MCF 10A (cell line): ENCODE results near the gene NT5C3A. TPM values are rescaled to one million over a fixed set of nuclear protein-coding genes. Genes with fewer than 3 reads are reported as not detected.

Experiments
- BruUV-seq: library from RNA; stranded (reverse); fragments of 400-500 nt; replicated peaks from 2 replicates; lab custom pipeline; 2021; lab: Mats Ljungman, UMichigan
- CTCF ChIA-PET: fragments of 300-600 bp; sonication (Branson Sonifier 250); formaldehyde crosslinking; extraction: SDS; loops from one replicate; lab custom pipeline; 2021; ENCODE audit warnings: antibody characterized with exemption, inconsistent platforms; lab: Yijun Ruan, JAX
- POLR2A ChIA-PET: fragments of 300-600, 350-650 bp; sonication (Branson Sonifier 250); formaldehyde crosslinking; extraction: SDS; loops from one replicate; lab custom pipeline; 2020; ENCODE audit warnings: antibody characterized with exemption, inconsistent platforms; lab: Yijun Ruan, JAX
- DNase-seq: peaks from one replicate; pipeline ENCODE4 v3.0.0-alpha.2; 2018; ENCODE audit not compliant: unreplicated experiment
- H3K27ac Mint-ChIP-seq: one replicate; pipeline ENCODE4 v1.8.0; 2022; ENCODE audit warnings: mild to moderate bottlenecking, low read depth, mixed read lengths; ENCODE audit not compliant: unreplicated experiment
- H3K27me3 Mint-ChIP-seq: one replicate; pipeline ENCODE4 v1.8.0; 2022; ENCODE audit warnings: mixed read lengths; ENCODE audit not compliant: insufficient read depth, unreplicated experiment
- H3K36me3 Mint-ChIP-seq: one replicate; pipeline ENCODE4 v1.8.0; 2022; ENCODE audit warnings: mild to moderate bottlenecking, moderate library complexity, mixed read lengths; ENCODE audit not compliant: insufficient read depth, unreplicated experiment
- H3K4me1 Mint-ChIP-seq: one replicate; pipeline ENCODE4 v1.8.0; 2022; ENCODE audit warnings: mixed read lengths; ENCODE audit not compliant: insufficient read depth, unreplicated experiment
- H3K4me3 Mint-ChIP-seq: one replicate; pipeline ENCODE4 v1.8.0; 2022; ENCODE audit warnings: mild to moderate bottlenecking, moderate library complexity, mixed read lengths; ENCODE audit not compliant: unreplicated experiment
- H3K9me3 Mint-ChIP-seq: one replicate; pipeline ENCODE4 v1.8.0; 2022; ENCODE audit warnings: mixed read lengths; ENCODE audit not compliant: unreplicated experiment
- intact Hi-C: fragments of 100-400 bp; cut with micrococcal nuclease; formaldehyde crosslinking; loops from 2 replicates; pipeline ENCODE4 v1.14.1; 2022
- total RNA-seq: library from RNA; stranded (reverse); gene quantifications from 2 replicates; pipeline ENCODE4 v1.2.3, GENCODE V29; 2022
- TF ChIP-seq, protein P1 (sequence below): fragments of 200-600 bp; IDR thresholded peaks from one replicate; pipeline ENCODE4 v1.8.0; 2022; ENCODE audit warnings: antibody characterized with exemption, mild to moderate bottlenecking; ENCODE audit not compliant: unreplicated experiment

Gene NT5C3A
- total RNA-seq, 1 experiment from 2014 or later = 49.5 TPM

DNA sequence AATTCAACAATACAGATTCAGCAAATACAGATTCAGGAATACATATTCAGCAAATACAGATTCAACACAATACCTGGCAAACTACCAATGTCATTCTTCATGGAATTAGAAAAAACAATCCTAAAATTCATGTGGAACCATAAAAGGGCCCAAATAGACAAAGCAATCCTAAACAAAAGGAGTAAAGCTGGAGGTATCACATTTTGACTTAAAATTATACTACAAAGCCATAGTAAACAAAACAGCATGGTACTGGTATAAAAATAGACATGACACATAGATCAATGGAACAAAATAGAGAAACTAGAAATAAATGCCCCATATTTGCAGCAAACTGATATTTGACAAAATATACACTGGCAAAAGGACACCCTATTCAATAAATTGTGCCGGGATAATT is 3.4 kb upstream of the NT5C3A start:
- TF ChIP-seq, protein P1, sequence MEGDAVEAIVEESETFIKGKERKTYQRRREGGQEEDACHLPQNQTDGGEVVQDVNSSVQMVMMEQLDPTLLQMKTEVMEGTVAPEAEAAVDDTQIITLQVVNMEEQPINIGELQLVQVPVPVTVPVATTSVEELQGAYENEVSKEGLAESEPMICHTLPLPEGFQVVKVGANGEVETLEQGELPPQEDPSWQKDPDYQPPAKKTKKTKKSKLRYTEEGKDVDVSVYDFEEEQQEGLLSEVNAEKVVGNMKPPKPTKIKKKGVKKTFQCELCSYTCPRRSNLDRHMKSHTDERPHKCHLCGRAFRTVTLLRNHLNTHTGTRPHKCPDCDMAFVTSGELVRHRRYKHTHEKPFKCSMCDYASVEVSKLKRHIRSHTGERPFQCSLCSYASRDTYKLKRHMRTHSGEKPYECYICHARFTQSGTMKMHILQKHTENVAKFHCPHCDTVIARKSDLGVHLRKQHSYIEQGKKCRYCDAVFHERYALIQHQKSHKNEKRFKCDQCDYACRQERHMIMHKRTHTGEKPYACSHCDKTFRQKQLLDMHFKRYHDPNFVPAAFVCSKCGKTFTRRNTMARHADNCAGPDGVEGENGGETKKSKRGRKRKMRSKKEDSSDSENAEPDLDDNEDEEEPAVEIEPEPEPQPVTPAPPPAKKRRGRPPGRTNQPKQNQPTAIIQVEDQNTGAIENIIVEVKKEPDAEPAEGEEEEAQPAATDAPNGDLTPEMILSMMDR = no peak
- no peaks in the 10 kb centered on the region for H3K27me3 Mint-ChIP-seq
- no peak overlapping the region for H3K4me3 Mint-ChIP-seq
- H3K36me3 Mint-ChIP-seq = peaks cover 4% of the 10 kb centered on the region
- H3K9me3 Mint-ChIP-seq = peaks cover 19% of the 10 kb centered on the region
- H3K4me1 Mint-ChIP-seq = peaks cover 2% of the 10 kb centered on the region
- POLR2A ChIA-PET = interaction anchor here (0.6 kb wide), 1 partner anchor 43 kb away, joined by 5 read pairs; no protein-coding TSS in a partner anchor
- BruUV-seq = no TSS peak
- no peak for DNase-seq
- intact Hi-C loops = loop anchor here (10.0 kb wide), 1 partner anchor 121 kb away; no protein-coding TSS in a partner anchor
- CTCF ChIA-PET = interaction anchor here (0.6 to 0.9 kb wide), 2 partner anchors 42 to 132 kb away, joined by 3 to 5 read pairs; no protein-coding TSS in a partner anchor
- no peak overlapping the region for H3K27ac Mint-ChIP-seq

GRCh38 chr7:33062782-33063443 is 337 bp upstream of the NT5C3A start:
- peaks cover 4% of the 10 kb centered on the region for H3K36me3 Mint-ChIP-seq
- intact Hi-C loops = loop anchor here (2.0 to 10.0 kb wide), 4 partner anchors 24 to 171 kb away; partner anchors contain the start of genes KBTBD2 and RP9
- TF ChIP-seq, protein P1 = no peak
- H3K4me1 Mint-ChIP-seq = peaks cover 22% of the 10 kb centered on the region
- peaks cover 26% of the 10 kb centered on the region for H3K9me3 Mint-ChIP-seq
- peak; percentile 92 for DNase-seq
- no peaks in the 10 kb centered on the region for H3K27me3 Mint-ChIP-seq
- no TSS peak for BruUV-seq
- H3K4me3 Mint-ChIP-seq = peak overlapping the region; percentile 97
- ChIA-PET CTCF (interaction anchor here (1.4 to 4.4 kb wide), 3 partner anchors 13 to 47 kb away, joined by 3 to 21 read pairs (median 4); partner anchors contain the start of gene RP9), POLR2A (interaction anchor here (0.6 to 7.1 kb wide), 16 partner anchors 10 to 404 kb away, joined by 3 to 115 read pairs (median 10); partner anchors contain the start of genes FKBP9, KBTBD2 and RP9)
- H3K27ac Mint-ChIP-seq = peak overlapping the region; percentile 90

DNA sequence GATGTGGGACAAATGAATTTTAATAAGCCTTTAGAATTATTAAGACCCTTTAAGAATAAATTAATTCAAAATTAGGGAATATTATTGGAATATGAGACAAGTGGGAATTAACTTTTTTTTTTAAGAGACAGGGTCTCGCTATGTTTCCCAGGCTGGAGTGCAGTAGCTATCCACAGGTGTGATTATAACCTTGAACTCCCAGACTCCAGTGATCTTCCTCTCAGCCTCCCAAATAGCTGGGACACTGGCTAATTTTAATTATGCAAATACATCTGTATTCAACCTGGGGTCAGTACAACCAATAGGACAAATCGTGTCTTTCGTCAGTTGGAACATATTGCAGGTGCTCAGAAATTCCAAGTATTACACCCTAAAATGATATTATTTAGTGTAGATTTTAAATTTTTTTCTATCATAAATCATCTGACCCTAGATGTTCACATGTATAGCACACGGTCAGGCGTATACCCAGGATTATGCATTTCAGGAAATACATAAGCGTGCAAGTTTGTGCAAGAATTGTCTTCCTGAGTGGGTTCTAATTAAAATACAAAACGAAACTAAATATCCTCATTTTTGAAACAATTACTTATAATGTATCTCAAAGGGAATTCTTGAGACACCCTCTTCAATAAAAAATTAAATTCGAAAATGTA is 1.2 kb downstream of the NT5C3A start:
- Mint-ChIP-seq H3K27me3 (no peaks in the 10 kb centered on the region), H3K27ac (peak overlapping the region; percentile 90), H3K36me3 (peaks cover 2% of the 10 kb centered on the region), H3K4me1 (peaks cover 22% of the 10 kb centered on the region), H3K4me3 (peak overlapping the region; percentile 97), H3K9me3 (peaks cover 24% of the 10 kb centered on the region)
- CTCF ChIA-PET = interaction anchor here (0.6 to 4.4 kb wide), 7 partner anchors 12 to 491 kb away, joined by 3 to 21 read pairs (median 4); partner anchors contain the start of gene RP9
- DNase-seq = no peak
- TSS peak; percentile 48 for BruUV-seq
- intact Hi-C loops = loop anchor here (5.0 to 10.0 kb wide), 3 partner anchors 46 to 169 kb away; partner anchors contain the start of genes KBTBD2 and RP9
- TF ChIP-seq, protein P1 = no peak
- POLR2A ChIA-PET = interaction anchor here (0.9 to 7.1 kb wide), 12 partner anchors 8 to 174 kb away, joined by 3 to 115 read pairs (median 18); partner anchors contain the start of genes FKBP9, KBTBD2 and RP9
